ENCODE data around the gene TIMP4.

TIMP4 gene

DNA sequence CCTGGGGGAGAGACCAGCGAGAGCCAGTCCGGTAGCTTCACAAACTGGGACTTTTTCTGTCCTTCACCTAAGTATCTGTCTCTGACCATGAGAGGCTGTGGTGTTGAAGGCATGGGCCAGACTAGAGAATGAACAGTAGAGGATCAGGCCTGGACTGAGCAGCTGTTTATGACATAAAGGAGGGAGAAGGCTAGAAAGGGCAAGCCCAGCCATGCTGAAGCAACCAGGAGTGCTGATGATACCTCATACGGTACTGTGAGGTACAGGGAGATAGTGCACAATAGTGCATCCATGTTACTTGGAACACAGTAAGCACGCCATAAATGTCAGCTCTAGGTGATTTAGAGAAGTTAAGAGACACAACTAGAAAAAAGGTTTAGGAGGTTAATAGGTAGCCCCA lies 22.6 kb upstream of the TIMP4 start:
- DNase-seq (ENCODE audit: low read depth), result no peak
- no peak overlapping the region for H3K4me3 ChIP-seq (ENCODE audit: low read depth, low read length)
- TF ChIP-seq, protein P1, sequence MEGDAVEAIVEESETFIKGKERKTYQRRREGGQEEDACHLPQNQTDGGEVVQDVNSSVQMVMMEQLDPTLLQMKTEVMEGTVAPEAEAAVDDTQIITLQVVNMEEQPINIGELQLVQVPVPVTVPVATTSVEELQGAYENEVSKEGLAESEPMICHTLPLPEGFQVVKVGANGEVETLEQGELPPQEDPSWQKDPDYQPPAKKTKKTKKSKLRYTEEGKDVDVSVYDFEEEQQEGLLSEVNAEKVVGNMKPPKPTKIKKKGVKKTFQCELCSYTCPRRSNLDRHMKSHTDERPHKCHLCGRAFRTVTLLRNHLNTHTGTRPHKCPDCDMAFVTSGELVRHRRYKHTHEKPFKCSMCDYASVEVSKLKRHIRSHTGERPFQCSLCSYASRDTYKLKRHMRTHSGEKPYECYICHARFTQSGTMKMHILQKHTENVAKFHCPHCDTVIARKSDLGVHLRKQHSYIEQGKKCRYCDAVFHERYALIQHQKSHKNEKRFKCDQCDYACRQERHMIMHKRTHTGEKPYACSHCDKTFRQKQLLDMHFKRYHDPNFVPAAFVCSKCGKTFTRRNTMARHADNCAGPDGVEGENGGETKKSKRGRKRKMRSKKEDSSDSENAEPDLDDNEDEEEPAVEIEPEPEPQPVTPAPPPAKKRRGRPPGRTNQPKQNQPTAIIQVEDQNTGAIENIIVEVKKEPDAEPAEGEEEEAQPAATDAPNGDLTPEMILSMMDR (IDR thresholded peaks at IDR 0.05; ENCODE audit: insufficient read depth, low read depth, low read length, missing control alignments), result no peak

DNA sequence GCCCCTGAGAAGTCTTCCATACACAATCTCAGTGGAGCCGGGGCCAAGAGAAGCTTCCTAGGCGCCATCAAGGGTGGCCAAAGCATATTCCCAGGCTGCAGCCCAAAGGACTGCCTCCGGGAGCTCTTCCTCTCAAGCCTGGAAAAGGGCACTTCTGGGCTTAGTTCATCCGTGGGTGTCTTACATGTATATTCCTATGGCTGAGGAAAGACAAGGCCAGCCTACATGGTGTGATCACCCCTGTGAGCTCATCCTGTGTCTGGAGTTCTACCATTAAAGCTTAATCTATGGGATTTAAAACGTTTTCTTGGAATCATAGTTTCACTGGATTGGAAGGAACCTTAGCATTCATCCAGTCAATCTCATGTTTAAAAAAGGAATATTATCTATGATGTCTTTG lies 21.9 kb upstream of the TIMP4 start:
- no peak for DNase-seq (ENCODE audit: low read depth)
- TF ChIP-seq, protein P1 (IDR thresholded peaks at IDR 0.05; ENCODE audit: insufficient read depth, low read depth, low read length, missing control alignments), result no peak
- H3K4me3 ChIP-seq (ENCODE audit: low read depth, low read length), result no peak overlapping the region

DNA sequence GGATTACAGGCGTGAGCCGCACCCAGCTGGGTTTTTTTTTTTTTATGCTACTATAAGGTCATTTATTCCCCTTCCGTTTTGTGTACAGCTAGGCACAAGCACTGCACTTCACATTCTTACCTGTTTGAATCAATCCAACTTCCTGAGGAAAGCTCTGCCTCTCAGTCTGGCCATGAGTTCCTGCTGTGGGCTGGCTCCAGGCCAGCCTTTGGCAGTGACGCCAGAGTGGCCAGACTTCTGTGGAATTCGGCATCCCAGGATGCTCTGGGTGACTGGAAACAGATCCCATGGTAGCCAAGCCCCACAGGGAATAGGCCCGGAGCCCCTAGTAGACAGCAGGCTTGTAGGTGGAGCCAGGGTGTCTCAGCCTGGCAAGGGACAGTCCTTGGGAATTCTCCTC lies 21.5 kb upstream of the TIMP4 start:
- H3K4me3 ChIP-seq (ENCODE audit: low read depth, low read length), result no peak overlapping the region
- no peak for DNase-seq (ENCODE audit: low read depth)
- TF ChIP-seq, protein P1 (IDR thresholded peaks at IDR 0.05; ENCODE audit: insufficient read depth, low read depth, low read length, missing control alignments), result no peak

DNA sequence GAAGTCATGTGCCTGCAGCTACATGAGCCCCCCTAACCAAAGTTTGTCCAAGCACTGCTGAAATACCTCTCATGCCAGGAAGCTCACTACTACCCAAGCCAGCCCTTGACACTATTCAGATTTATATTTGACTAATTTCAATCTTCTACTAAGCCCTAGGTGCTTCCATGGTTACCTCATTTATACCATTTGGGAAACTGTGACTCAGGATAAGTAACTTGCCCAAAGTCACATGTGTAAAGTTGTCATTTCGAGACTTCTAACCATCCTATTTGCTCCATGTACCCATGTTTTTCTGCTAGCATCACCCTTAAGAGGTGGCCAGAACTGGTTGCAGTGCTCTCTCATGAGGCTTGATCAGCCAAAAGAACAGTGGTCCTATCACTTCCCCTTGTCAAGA lies 20.7 kb upstream of the TIMP4 start:
- TF ChIP-seq, protein P1 (IDR thresholded peaks at IDR 0.05; ENCODE audit: insufficient read depth, low read depth, low read length, missing control alignments), result no peak

DNA sequence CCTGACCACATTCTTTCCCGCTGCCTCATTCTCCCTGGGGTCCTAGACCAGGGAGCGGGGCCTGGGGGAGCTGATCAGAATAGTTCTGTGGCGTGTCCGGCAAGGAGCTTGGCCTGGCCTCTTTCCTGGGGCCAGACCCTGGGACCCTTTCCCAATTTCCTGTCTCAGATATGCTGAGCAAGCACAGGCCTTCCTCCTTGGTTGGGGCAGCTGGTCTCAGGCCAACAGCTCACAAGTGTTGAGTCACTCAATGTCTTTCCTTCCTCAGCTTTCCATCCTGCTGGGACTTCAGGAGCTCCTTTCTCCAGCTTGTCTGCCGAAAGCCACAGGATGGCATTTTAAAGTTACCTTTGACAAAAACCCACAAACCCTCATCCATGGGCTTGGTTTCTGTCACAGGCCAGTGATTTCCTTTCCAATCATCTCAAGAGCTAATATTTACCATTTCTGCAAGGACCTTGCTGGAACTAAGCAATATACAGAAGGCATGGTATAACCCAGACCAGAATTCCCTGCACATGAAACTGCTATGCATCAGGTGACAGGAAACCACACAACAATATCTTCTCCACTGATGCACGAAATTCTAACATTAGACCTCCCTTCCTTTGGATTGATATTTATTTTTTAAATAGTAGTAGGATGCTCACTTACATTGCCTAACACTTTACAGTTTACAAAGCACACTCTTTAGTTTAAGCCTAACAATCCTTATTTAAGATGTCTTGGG lies 19.5 kb upstream of the TIMP4 start:
- TF ChIP-seq, protein P1 (IDR thresholded peaks at IDR 0.05; ENCODE audit: insufficient read depth, low read depth, low read length, missing control alignments), result no peak
- no peak overlapping the region for H3K4me3 ChIP-seq (ENCODE audit: low read depth, low read length)
- no peak for DNase-seq (ENCODE audit: low read depth)

More for the DNA sequence above, 20.7 kb upstream of the TIMP4 start:
- H3K4me3 ChIP-seq (ENCODE audit: low read depth, low read length), result no peak overlapping the region
- no peak for DNase-seq (ENCODE audit: low read depth)

DNA sequence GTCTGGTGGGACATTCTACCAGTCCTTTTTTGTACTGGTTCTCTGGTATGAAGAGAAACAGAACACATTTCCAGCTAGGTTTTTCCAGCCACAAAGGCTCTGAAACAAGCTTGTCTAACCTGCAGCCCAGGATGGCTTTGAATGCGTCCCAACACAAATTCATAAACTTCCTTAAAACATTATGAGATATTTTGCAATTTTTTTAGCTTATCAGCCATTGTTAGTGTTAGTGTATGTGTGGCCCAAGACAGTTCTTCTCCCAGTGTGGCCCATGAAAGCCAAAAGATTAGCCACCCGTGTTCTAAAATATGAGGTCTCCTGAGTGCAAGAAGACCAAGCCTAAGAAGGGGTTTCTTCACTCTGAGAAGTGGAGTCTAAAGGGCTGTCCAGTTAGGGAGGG lies 18.4 kb upstream of the TIMP4 start:
- no peak overlapping the region for H3K4me3 ChIP-seq (ENCODE audit: low read depth, low read length)
- no peak for DNase-seq (ENCODE audit: low read depth)
- TF ChIP-seq, protein P1 (IDR thresholded peaks at IDR 0.05; ENCODE audit: insufficient read depth, low read depth, low read length, missing control alignments), result no peak

Data from GM12865 (cell line).